Body of pancreas (tissue), 4 donors: ENCODE results near the gene DSC3. TPM values are rescaled to one million over a fixed set of nuclear protein-coding genes. Genes with fewer than 3 reads are reported as not detected.

Experiments
- ATAC-seq: fragments of 150-250 bp; one replicate; pipeline ENCODE4 v1.9.1; 2016
- DNase-seq, 4 donors: peaks; one replicate each; pipeline ENCODE4 v3.0.0-alpha.2; 2019
- H3K27ac ChIP-seq, 4 donors: fragments of 200-600 bp; sonication (generic); 1 replicate in 3 of 4; 2 replicates in 1 of 4; pipeline versions ENCODE4 v1.5.1 to v1.6.1; 2016 to 2019; ENCODE audit warnings: mild to moderate bottlenecking in 1 of 4, mixed read lengths in 1 of 4, moderate library complexity in 1 of 4
- H3K27me3 ChIP-seq, 2 donors: fragments of 200-600 bp; sonication (generic); one replicate each; pipeline ENCODE4 v1.6.0; 2016; ENCODE audit warnings: mild to moderate bottlenecking in 1 of 2
- H3K36me3 ChIP-seq, 2 donors: fragments of 200-600 bp; sonication (generic); replicated peaks in 1 of 2; 2 replicates each; pipeline ENCODE4 v1.5.1; 2016; ENCODE audit warnings: low read depth in 2 of 2; ENCODE audit not compliant: insufficient read depth in 1 of 2
- H3K4me1 ChIP-seq: fragments of 200-600 bp; sonication (generic); one replicate; pipeline ENCODE4 v1.6.0; 2016
- H3K4me3 ChIP-seq, 2 donors: fragments of 200-600 bp; sonication (generic); 1 replicate in 1 of 2; 2 replicates in 1 of 2; pipeline ENCODE4 v1.5.1; 2016 to 2019
- H3K9me3 ChIP-seq, 3 donors: fragments of 200-600 bp; sonication (generic); 1 replicate in 2 of 3; 2 replicates in 1 of 3; pipeline ENCODE4 v1.5.1; 2016
- CTCF ChIP-seq, 7 experiments: fragments of 450-650 bp in 4 of 7; fragments of 200-600 bp in 3 of 7; sonication (generic) in 3 of 7; IDR thresholded peaks; one replicate each; pipeline ENCODE4 v1.5.1; 2016 to 2019; ENCODE audit warnings: antibody characterized with exemption in 7 of 7
- POLR2A ChIP-seq, 3 donors: fragments of 450-650 bp; IDR thresholded peaks; one replicate each; pipeline ENCODE4 v1.6.1; 2016; ENCODE audit warnings: antibody characterized with exemption in 3 of 3, mild to moderate bottlenecking in 2 of 3
- WGBS, 2 donors: methylation state at CpG; one replicate each; pipeline ENCODE4 v1.1.5; 2017; 5-methylcytosine and 5-hydroxymethylcytosine counted together
- intact Hi-C: fragments of 100-400 bp; cut with DNase I; formaldehyde crosslinking; loops from one replicate; pipeline ENCODE4 v1.15.1; 2023
- small RNA-seq: library from RNA; depleted of rRNA; stranded (forward); fragments of <200 nt; gene quantifications from one replicate; pipeline ENCODE3, GENCODE V24; 2016
- total RNA-seq, 2 donors: library from RNA; depleted of rRNA; stranded (reverse); fragments of >200 nt; gene quantifications; one replicate each; pipeline ENCODE4 v1.1.0, GENCODE V29; 2016

Gene DSC3
- total RNA-seq, 2 donors from 2014 or later: 0.26 TPM; not detected in 1

- DNase-seq: no peak
- WGBS, 2 donors: 71 to 80% methylated on average over 3 of the region's 3 CpGs
- no peaks in the 10 kb centered on the region for H3K36me3 ChIP-seq
- intact Hi-C loops: no loop called here
- no peaks in the 10 kb centered on the region for H3K4me1 ChIP-seq
- no peaks in the 10 kb centered on the region for H3K27me3 ChIP-seq
- H3K27ac ChIP-seq: no peak overlapping the region
- ATAC-seq: no peak
- no peaks in the 10 kb centered on the region for H3K9me3 ChIP-seq
- H3K4me3 ChIP-seq: no peak overlapping the region
- TF ChIP-seq POLR2A (IDR thresholded peaks at IDR 0.05) (no peak), CTCF (IDR thresholded peaks at IDR 0.05) (no peak)
Measured at GRCh38 chr18:30954262-30954661, 88.3 kb downstream of the DSC3 start.

GRCh38 chr18:30945761-30946160, 96.8 kb downstream of the DSC3 start:
- no peak overlapping the region for H3K4me3 ChIP-seq
- 80% methylated on average over 8 of the region's 8 CpGs for WGBS, 2 donors
- H3K4me1 ChIP-seq: no peaks in the 10 kb centered on the region
- no peaks in the 10 kb centered on the region for H3K27me3 ChIP-seq
- peaks cover 0 to 1% (median 0%) of the 10 kb centered on the region in 3 donors for H3K9me3 ChIP-seq
- intact Hi-C loops: no loop called here
- no peak for TF ChIP-seq POLR2A (IDR thresholded peaks at IDR 0.05)
- no peak for TF ChIP-seq CTCF (IDR thresholded peaks at IDR 0.05)
- no peak overlapping the region for H3K27ac ChIP-seq
- ATAC-seq (no peak), DNase-seq (no peak)
- H3K36me3 ChIP-seq: no peaks in the 10 kb centered on the region

GRCh38 chr18:30944773-30945417, 97.6 kb downstream of the DSC3 start:
- Histone ChIP-seq H3K36me3 (no peaks in the 10 kb centered on the region), H3K9me3 (peaks cover 0 to 2% (median 0%) of the 10 kb centered on the region in 3 donors), H3K4me3 (no peak overlapping the region), H3K4me1 (no peaks in the 10 kb centered on the region), H3K27ac (no peak overlapping the region), H3K27me3 (no peaks in the 10 kb centered on the region)
- no peak for DNase-seq
- no peak for ATAC-seq
- intact Hi-C loops: no loop called here
- TF ChIP-seq POLR2A (IDR thresholded peaks at IDR 0.05): no peak
- no peak for TF ChIP-seq CTCF (IDR thresholded peaks at IDR 0.05)
- 55 to 62% methylated on average over 3 of the region's 3 CpGs for WGBS, 2 donors

- no peaks in the 10 kb centered on the region for H3K27me3 ChIP-seq
- no peaks in the 10 kb centered on the region for H3K36me3 ChIP-seq
- intact Hi-C loops: no loop called here
- TF ChIP-seq CTCF (IDR thresholded peaks at IDR 0.05) (no peak), POLR2A (IDR thresholded peaks at IDR 0.05) (no peak)
- H3K9me3 ChIP-seq: peaks cover 0 to 2% (median 0%) of the 10 kb centered on the region in 3 donors
- no peak overlapping the region for H3K4me3 ChIP-seq
- H3K27ac ChIP-seq: no peak overlapping the region
- no peak for DNase-seq
- H3K4me1 ChIP-seq: no peaks in the 10 kb centered on the region
- no peak for ATAC-seq
Measured at GRCh38 chr18:30940952-30941539, 101.5 kb downstream of the DSC3 start.

Small RNA genes within 50 kb of the gene (small RNA-seq; reads per million reads assigned to genes)
- not detected for gene RNU6-857P

Other genes with a start within 250 kb of the DSC3 start
- 1 to 10 TPM; 8.9 to 9.3 TPM for gene DSC2, start 59.7 kb upstream of the DSC3 start, total RNA-seq
- not detected for gene DSC1, start 120.1 kb upstream of the DSC3 start, total RNA-seq